ENCODE results near the gene CFAP92. TPM values are rescaled to one million over a fixed set of nuclear protein-coding genes. Genes with fewer than 3 reads are reported as not detected.

CFAP92 gene
- total and polyA plus RNA-seq, 2 donors (not counting 1 experiment from before 2014, with no cell fraction given), result not detected

DNA sequence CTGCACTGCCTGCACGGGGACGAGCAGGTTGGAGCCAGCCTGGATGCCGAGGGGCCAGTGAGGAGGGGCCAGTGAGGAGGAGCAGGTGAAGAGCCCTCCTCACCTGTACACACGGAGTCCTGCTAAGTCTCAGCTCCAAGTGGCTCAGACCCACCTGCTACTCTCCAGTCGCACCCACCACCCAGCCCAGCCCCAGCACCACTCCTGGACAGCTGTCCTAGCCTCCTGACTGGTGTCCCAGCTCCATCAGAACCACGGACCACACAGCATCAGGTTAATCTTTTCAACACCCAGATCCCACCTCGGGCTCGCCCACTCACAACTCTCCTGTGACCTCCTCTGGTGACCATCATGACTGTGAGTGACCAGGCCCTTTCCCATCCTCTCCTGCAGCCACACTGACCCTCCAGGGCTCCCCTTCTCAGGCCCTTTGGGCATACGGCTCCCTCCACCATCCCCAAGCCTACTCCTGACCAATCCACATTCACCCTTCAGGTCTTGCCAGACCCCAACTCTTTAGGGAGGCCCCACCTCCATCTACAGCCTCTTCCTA lies 21.0 kb upstream of the CFAP92 start:
- intact Hi-C loops (cut with micrococcal nuclease), result no loop called here
- H3K9me3 ChIP-seq (ENCODE audit: control extremely low read depth in 1 of 3, control insufficient read depth in 2 of 3, insufficient read depth in 1 of 3, low read length in 2 of 3), result peaks cover 0 to 11% (median 0%) of the 10 kb centered on the region in 3 donors
- no peak overlapping the region for H3K4me3 ChIP-seq (ENCODE audit: control extremely low read depth in 1 of 5, extremely low read depth in 1 of 5, insufficient read depth in 1 of 5, low read depth in 2 of 5, low read length in 4 of 5)
- no peak for ATAC-seq (ENCODE audit: low read depth)
- no peaks in the 10 kb centered on the region for H3K36me3 ChIP-seq (replicated peaks in 1 of 2; ENCODE audit: control extremely low read depth in 1 of 2, control insufficient read depth in 1 of 2, extremely low read depth in 1 of 2, insufficient read depth in 2 of 2, low read length in 1 of 2)
- DNase-seq, result no peak
- ChIA-PET CTCF (interaction anchor here (0.9 to 9.1 kb wide), 4 partner anchors 7 to 44 kb away, joined by 3 to 134 read pairs (median 6); no protein-coding TSS in a partner anchor), POLR2A (interaction anchor here (0.5 to 1.8 kb wide), 3 partner anchors 10 to 21 kb away, joined by 3 to 5 read pairs (median 4); partner anchors contain the start of gene CFAP92)
- Mint-ChIP-seq H3K27me3 (no peaks in the 10 kb centered on the region), H3K4me3 (peak overlapping the region; percentile 47), H3K9me3 (ENCODE audit: insufficient read depth) (no peaks in the 10 kb centered on the region), H3K4me1 (peaks cover 41% of the 10 kb centered on the region), H3K27ac (peak overlapping the region; percentile 63)
- H3K4me1 ChIP-seq (ENCODE audit: control insufficient read depth in 2 of 2, insufficient read depth in 2 of 2, low read length in 2 of 2), result peaks cover 33 to 35% of the 10 kb centered on the region in 2 donors
- 93% methylated on average over 9 of the region's 9 CpGs for WGBS (ENCODE audit: insufficient coverage)
- no peaks in the 10 kb centered on the region for H3K27me3 ChIP-seq (replicated peaks in 1 of 4; ENCODE audit: control extremely low read depth in 1 of 4, control insufficient read depth in 3 of 4, insufficient read depth in 4 of 4, low read length in 3 of 4)
- no peak overlapping the region for H3K9ac ChIP-seq (ENCODE audit: low read length)
- no peak overlapping the region for H3K27ac ChIP-seq (ENCODE audit: low read length in 2 of 2)
- peak overlapping the region; percentile 70 for H3K4me2 ChIP-seq (replicated peaks; ENCODE audit: low read depth, low read length, poor library complexity, severe bottlenecking)
- TF ChIP-seq, protein P1, sequence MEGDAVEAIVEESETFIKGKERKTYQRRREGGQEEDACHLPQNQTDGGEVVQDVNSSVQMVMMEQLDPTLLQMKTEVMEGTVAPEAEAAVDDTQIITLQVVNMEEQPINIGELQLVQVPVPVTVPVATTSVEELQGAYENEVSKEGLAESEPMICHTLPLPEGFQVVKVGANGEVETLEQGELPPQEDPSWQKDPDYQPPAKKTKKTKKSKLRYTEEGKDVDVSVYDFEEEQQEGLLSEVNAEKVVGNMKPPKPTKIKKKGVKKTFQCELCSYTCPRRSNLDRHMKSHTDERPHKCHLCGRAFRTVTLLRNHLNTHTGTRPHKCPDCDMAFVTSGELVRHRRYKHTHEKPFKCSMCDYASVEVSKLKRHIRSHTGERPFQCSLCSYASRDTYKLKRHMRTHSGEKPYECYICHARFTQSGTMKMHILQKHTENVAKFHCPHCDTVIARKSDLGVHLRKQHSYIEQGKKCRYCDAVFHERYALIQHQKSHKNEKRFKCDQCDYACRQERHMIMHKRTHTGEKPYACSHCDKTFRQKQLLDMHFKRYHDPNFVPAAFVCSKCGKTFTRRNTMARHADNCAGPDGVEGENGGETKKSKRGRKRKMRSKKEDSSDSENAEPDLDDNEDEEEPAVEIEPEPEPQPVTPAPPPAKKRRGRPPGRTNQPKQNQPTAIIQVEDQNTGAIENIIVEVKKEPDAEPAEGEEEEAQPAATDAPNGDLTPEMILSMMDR (IDR thresholded peaks at IDR 0.05), result no peak
- no peak for TF ChIP-seq EZH2 (IDR thresholded peaks at IDR 0.05; ENCODE audit: borderline replicate concordance, insufficient read depth, low read depth, low read length, poor library complexity, severe bottlenecking)
- no peaks in the 10 kb centered on the region for H4K20me1 ChIP-seq (ENCODE audit: control insufficient read depth, insufficient read depth, low read length, poor library complexity, severe bottlenecking)
- peak overlapping the region; percentile 69 for H2AFZ ChIP-seq (ENCODE audit: insufficient read depth, low read depth, low read length, poor library complexity, severe bottlenecking)
- H3K79me2 ChIP-seq (ENCODE audit: control insufficient read depth, insufficient read depth, low read length), result no peaks in the 10 kb centered on the region

DNA sequence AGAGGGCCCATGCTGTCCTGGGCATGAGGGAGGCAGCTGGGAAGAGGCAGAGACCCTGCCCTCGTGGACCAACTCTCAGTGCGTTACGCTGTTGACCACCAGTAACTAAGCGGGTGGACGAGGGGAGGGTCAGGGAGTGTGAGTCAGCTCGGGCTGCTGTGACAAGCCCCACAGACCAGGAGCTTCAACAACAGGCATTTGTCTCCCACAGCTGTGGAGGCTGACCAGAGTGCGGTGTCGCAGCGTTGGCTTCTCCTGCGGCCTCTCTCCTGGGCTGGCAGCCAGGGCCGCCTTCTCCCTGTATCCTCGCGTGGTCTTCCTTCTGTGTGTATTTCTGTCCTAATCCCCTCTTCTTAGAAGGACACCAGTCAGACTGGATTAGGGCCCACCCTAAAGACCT lies 20.3 kb upstream of the CFAP92 start:
- Histone ChIP-seq H3K4me2 (replicated peaks; ENCODE audit: low read depth, low read length, poor library complexity, severe bottlenecking) (no peak overlapping the region), H3K9ac (ENCODE audit: low read length) (no peak overlapping the region), H3K9me3 (ENCODE audit: control extremely low read depth in 1 of 3, control insufficient read depth in 2 of 3, insufficient read depth in 1 of 3, low read length in 2 of 3) (peaks cover 0 to 11% (median 0%) of the 10 kb centered on the region in 3 donors), H3K27ac (ENCODE audit: low read length in 2 of 2) (no peak overlapping the region), H3K4me1 (ENCODE audit: control insufficient read depth in 2 of 2, insufficient read depth in 2 of 2, low read length in 2 of 2) (peaks cover 33 to 35% of the 10 kb centered on the region in 2 donors), H3K36me3 (replicated peaks in 1 of 2; ENCODE audit: control extremely low read depth in 1 of 2, control insufficient read depth in 1 of 2, extremely low read depth in 1 of 2, insufficient read depth in 2 of 2, low read length in 1 of 2) (no peaks in the 10 kb centered on the region), H2AFZ (ENCODE audit: insufficient read depth, low read depth, low read length, poor library complexity, severe bottlenecking) (no peak overlapping the region), H3K4me3 (ENCODE audit: control extremely low read depth in 1 of 5, extremely low read depth in 1 of 5, insufficient read depth in 1 of 5, low read depth in 2 of 5, low read length in 4 of 5) (no peak overlapping the region), H3K27me3 (replicated peaks in 1 of 4; ENCODE audit: control extremely low read depth in 1 of 4, control insufficient read depth in 3 of 4, insufficient read depth in 4 of 4, low read length in 3 of 4) (no peaks in the 10 kb centered on the region), H4K20me1 (ENCODE audit: control insufficient read depth, insufficient read depth, low read length, poor library complexity, severe bottlenecking) (no peaks in the 10 kb centered on the region), H3K79me2 (ENCODE audit: control insufficient read depth, insufficient read depth, low read length) (no peaks in the 10 kb centered on the region)
- Mint-ChIP-seq H3K27me3 (peaks cover under 1% of the 10 kb centered on the region), H3K4me3 (no peak overlapping the region), H3K4me1 (peaks cover 41% of the 10 kb centered on the region), H3K27ac (no peak overlapping the region), H3K9me3 (ENCODE audit: insufficient read depth) (no peaks in the 10 kb centered on the region)
- intact Hi-C loops (cut with micrococcal nuclease), result no loop called here
- DNase-seq (no peak), ATAC-seq (ENCODE audit: low read depth) (no peak)
- 98% methylated on average over 13 of the region's 13 CpGs for whole genome bisulfite sequencing (ENCODE audit: insufficient coverage)
- ChIA-PET CTCF (interaction anchor here (0.9 to 9.1 kb wide), 2 partner anchors 9 to 44 kb away, joined by 3 to 134 read pairs; no protein-coding TSS in a partner anchor), POLR2A (interaction anchor here (1.1 kb wide), 2 partner anchors 13 to 20 kb away, joined by 3 read pairs; partner anchors contain the start of gene CFAP92)
- TF ChIP-seq EZH2 (IDR thresholded peaks at IDR 0.05; ENCODE audit: borderline replicate concordance, insufficient read depth, low read depth, low read length, poor library complexity, severe bottlenecking), result no peak
- TF ChIP-seq, protein P1 (IDR thresholded peaks at IDR 0.05), result no peak

All from B cell (primary cell).